ENCODE measurements around the gene PLA2G4D.

- TF ChIP-seq CTCF (IDR thresholded peaks at IDR 0.05), result no peak
- TF ChIP-seq POLR2A (IDR thresholded peaks at IDR 0.05), result no peak
Observed at GRCh38 chr15:42070279-42070975, 23.9 kb downstream of the PLA2G4D start.
